DMS53 treated with DMSO at 0.1 percent for 48 hours (cell line): Measurements from ENCODE around the gene NXT1.
A peak's percentile ranks its signal among the peaks of the same experiment; 100 is the strongest.

Experiments used
- DNase-seq: peaks from one replicate; lab custom pipeline; 2025; ENCODE audit not compliant: unreplicated experiment; lab: John Stamatoyannopoulos, UW

Gene NXT1

DNA sequence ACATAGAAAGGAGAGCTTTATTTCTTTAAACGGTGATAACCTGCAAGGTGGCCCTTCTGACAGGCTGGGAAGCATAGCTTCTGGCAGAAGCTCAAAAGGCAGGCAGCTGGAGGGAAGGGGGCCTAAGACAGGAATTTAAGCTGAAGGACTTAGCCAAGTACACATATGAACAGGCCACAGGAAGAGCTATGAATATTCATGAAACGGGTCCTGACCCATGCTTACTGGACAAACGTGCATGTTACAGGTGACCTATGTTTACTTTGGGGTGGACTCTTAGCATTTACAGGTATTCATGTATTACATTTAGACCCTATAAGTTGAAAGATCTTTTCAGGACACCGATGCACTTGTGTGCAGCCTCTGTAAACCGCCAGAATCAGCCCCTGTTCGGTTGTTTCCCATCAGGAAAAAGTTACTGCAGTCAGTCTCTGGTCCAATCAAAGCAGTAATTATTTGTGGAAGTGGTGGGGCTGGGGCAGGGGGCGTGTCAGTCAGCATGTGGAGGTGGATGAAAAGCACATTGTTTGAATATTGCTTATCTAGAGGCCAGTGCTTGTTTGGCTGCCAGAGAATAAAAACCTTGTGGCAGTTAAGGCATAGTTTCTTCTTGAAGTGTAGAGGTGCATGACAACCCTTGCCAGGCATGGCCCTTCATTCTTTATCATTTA, 8.5 kb downstream of the NXT1 start:
- DNase-seq, result no peak

DNA sequence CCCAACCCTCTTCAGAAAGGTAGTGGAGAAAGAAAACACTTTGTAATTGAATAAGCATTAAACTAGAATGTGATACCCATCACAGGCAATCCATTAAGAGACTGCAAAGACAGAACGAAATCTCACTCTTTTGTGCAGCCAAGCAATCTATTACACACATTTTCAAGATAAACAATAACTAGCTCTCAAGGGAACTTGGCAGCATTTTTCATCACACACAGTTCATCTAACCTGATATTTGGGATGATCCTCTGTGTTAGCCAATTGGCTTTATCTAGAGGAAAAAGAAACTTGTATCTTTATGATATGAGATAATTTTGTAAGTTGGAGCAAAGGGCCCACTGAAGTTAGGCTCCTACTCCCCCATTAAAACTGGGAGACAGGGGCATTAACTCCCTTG, 9.9 kb downstream of the NXT1 start:
- DNase-seq, result no peak

DNA sequence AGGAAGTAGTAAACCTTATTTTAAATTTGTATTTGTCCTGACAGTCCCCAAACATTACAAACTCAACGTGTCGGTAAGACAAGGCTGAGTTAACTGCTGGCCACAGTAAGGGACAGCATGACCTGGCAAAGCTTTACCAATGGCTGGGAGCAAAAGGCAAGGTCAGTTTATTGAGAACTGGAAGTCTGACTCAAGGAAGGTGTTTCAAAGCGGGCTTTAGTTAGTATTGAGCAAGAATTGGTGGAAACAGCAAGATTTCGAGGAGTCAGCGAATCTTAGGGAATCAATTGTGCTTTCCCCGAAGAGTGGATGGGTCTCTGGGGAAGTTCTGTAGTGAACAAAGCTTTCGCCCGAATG, 10.5 kb downstream of the NXT1 start:
- peak; percentile 37 for DNase-seq

DNA sequence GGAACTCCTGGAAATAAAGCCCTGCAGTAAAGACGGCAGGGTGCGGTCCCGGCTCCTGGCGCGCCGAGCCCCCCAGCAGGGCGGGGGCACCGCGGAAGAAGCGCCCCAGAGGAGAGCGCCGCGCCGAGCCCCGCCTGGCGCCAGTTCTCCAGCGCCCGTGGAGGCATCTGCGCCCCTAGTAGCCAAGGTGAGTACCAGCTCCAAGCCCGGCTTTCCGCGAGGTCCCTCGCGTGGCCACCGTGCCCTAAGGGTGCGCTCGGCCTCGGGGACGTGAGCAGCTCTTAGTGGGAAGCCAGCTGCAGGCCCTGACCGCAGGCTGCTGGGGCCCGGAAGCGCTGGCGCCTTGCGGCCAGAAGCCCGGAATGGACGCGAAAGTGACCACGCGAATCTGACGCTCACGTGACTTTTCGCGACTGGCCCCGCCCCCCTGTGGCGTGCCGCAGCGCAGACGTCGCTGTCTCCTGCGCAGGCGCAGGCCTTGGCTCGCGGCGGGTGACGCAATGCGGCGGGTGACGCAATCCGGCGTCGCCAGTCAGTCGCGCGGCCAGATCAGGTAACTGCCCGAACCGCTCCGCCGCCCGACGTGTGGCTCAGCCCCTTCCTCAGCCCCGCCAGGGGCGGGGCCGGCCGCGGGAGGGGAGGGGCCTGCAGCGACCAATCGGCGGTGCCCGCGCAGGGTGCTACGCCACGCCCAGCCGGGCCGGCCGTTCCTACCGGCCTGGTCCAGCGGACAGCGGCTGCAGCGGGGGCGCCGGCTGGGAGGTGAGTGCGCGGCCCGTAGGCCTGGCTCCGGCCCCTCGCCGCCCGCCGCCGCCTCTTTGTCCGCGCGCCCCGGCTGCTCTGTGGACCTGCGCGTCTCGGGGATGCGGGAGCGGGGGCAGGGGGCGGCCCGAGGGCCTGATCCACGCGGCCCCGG, 11.1 kb downstream of the NXT1 start, which contains the start of gene GZF1:
Gene GZF1, plus strand, starts transcription at position 707 of the 916 bp plus-strand sequence. CDS start 2,202 bp downstream, outside the sequence.
- peak; percentile 96 for DNase-seq

DNA sequence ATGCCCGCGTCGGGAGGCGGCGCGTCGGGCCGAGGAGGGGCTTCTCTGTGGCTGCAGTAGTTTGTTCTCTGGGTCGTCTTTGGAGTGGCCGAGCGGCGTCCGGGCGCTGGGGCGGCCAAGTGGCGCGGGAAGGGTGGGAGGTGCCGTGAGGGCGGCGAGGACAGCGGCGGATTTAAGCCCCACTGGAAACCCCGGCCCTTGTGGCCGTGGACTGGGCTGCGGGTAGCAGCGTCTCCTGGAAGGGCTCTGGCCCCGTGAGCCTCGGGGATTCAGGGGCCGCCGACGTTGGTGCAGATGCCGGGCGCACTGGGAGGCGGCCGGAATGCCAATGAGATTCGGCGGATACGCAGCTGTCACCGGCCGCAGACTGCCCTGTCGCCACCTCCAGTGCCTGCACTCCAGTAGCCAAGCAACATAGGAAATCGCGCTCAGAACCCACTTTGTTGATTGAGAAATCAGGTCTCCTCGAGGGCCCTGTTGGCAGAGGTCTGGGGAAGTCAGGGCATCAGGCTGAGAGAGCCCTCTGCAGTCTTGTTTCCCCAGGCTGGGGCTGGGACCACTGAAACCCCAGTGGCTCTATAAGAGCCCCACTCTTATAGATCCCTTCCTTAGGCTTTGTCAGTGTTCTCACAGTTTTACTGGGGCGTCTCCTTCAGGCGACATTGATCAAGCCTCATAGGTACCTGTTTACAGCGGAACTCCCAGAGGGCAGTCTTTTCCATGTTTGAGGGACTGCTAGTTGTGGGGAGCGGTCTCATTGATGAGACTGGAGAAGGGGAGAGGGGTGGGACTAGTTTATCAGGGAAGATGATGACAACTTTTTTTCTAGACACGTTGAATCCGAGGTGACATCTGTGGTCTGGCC, 12.0 kb downstream of the NXT1 start:
- peak; percentile 11 for DNase-seq

DNA sequence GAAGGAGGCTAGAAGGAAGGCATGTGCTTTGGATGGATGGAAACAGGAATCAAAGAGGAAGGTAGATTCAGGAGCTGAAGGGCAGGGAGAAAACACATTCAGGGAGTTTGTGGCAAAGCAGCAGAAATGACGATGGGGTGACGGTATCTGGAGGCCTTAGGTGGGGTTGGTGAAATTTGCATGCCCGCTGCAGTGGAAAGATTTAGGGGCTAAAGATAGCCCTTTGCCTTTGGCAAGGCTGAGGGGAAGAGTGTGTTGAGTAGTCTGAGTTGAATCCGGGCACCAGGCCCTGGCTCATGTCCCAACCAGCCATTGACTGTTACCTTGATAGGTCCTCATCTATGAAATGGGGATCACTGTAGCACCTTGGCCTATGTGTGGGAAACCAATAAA, 12.7 kb downstream of the NXT1 start:
- no peak for DNase-seq

DNA sequence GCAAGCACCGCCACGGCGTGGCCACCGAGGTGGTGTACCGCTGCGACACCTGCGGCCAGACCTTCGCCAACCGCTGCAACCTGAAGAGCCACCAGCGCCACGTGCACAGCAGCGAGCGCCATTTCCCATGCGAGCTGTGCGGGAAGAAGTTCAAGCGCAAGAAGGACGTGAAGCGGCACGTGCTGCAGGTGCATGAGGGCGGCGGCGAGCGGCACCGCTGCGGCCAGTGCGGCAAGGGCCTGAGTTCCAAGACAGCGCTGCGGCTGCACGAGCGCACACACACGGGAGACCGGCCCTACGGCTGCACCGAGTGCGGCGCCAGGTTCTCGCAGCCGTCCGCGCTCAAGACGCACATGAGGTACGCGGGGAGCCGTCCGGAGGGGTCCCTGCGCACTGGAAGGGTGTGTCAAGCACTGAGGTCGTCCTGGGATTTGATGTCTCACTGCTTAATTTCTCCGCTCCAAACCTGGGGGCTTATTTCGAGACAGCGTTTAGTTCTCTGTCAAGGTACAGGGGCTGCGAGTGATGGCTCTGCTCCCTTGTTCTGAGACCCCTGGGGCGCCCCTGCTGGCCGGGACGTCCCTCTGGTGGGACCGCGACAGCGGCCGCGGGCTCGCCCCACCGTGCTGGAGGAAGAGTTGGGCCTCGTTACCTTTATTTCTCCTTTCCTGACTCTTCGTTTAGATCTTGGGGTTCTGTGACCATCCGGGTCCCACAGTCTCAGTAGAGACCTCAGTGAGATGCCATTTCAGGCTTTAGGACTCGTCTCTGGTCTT, 15.0 kb downstream of the NXT1 start:
- DNase-seq, result no peak

DNA sequence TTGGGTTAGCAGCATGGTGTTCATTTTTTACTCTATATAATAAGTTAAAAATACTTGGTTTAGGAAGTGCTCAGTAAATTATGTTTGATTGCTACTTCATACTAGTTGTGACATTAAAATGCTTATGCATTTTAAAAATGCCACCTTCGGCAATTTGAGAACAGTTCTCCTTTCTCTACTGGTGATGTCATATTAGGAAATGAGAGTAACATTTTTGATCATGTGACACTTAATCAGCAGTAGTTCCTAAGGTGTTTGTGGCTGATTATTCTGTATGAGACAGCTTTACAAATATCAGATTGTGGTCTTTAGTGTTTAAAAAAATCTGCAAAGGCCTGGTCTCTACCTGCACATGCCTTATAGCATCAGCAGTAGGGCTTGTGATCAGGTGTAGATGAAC, 15.8 kb downstream of the NXT1 start:
- DNase-seq, result no peak

DNA sequence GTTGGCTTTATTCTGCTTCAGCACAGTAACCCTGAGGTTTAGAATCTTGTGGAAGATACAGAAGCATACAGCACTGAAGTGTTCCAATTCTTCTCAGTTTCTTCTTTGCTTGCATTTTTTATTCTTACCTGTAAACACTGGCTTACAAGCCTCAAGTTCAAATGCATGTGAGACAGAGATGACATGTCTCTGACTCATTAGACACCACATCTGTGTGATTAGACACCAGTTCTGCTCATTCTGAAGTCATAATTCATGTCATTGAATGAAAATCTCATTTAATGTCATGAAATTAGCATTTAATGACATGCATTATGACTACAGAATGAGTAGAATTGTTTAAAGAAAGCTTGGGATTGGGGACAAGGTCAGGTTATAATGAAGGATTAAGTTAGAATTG, 17.2 kb downstream of the NXT1 start:
- DNase-seq, result no peak

DNA sequence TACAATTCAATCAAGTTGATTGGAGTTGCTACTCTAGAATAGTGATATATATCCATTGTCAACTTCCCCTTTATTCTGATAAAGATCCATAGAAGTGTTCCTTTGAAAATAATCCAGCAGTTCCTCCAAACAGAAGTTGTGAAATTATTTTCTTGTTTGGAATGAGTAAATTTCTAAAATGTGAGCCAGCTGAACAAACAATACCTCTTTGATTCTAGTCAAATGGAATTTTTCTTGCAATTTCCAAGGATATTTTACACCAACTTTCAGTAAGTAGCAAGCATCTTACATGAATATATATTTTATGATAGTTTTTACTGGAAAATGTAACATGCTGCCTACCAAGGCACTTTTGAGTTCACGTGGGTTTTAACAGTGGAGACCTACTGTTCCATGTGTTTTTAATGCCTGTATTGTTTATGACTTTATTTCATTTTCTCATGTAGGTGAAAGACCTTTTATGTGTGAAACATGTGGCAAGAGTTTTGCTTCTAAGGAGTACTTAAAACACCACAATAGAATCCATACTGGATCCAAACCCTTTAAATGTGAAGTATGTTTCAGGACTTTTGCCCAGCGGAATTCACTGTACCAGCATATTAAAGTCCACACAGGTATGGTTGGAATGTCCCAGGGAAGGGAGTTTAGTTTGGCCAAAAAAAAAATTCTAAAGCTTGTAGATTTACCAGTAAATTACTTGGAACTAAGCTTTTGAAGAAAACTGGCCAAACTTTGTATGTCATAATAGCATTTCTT, 17.9 kb downstream of the NXT1 start:
- DNase-seq, result no peak

DNA sequence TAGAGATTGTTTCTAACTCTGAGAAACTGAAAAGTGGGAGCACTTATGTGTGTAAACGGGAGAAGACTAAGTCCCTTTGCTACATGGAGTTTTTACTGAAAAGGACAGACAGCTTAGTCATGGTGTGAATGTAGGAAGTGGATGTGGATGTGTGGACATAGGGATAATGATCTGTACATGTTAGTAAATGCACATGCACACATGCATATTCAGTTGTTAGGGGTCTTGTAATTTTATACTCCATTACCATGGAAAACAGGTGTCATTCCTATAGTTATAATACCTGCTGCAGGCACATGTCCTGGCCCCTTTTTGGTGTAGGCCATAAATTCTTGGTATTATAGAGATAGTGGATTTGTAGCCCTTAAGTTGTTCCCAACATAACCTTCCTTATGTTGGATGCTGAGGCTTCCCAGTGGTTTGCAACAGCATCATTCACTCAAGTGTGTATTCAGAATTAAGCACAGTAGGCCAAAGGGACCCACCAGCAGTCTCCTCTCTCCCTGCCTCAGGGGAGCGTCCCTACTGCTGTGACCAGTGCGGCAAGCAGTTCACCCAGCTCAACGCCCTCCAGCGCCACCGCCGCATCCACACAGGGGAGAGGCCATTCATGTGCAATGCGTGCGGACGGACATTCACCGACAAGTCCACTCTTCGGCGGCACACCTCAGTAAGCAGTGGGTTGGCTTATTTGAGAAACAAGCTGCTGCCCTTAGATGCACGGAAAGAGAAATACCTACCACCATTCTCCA, 18.7 kb downstream of the NXT1 start:
- DNase-seq, result no peak

DNA sequence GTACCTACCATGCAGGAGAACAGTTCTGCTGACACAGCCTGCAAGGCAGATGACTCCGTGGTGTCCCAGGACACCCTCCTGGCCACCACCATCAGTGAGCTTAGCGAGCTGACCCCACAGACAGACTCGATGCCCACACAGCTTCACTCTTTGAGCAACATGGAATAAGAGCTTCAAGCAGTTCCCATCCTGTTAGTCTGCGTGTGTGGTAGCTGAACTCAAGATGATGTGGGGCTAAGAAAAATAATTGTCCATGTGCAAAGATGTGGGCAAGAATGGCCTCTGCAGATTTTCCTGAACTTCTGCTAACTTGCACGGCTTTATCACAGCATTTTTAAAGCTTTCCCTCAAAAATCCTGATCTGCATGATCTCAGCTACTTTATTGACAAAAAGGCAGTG, 19.7 kb downstream of the NXT1 start:
- no peak for DNase-seq

DNA sequence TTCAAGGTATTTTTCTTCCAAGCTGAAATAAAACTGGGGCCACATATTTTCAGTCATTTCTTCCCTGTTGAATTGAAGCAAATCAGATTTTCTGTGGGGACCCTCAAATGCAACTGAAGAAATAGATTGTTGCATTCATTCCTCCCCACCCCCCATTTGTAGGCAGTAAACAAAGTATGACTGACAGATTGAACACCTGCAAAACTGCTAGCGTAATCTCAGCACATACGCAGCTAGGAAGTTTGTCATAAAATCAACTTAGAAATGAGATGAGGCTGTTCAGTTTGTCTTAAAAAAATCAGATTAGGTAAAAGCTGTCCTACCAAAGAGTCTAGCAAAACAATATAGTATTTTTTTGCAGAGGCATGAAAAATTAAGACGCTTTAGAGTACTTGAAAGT, 20.3 kb downstream of the NXT1 start:
- no peak for DNase-seq

DNA sequence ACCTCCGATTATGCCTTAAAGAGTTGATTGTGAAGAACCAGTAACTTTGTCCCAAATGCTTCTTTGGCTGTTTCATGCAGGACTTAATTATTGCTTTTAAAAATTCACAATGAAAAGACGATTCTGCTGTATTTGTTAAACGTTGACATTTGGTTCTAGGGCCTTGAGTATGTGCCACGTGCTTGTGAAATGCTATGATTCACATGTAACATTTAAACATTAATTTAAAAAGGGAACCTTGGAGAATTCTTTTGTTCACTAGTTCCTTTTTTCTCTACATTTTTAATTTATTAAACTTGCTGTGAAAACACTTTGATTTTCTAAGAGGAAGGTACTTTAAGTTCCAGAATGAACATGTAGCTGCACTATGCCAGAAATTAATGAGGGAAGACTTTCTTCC, 20.9 kb downstream of the NXT1 start:
- DNase-seq, result no peak

DNA sequence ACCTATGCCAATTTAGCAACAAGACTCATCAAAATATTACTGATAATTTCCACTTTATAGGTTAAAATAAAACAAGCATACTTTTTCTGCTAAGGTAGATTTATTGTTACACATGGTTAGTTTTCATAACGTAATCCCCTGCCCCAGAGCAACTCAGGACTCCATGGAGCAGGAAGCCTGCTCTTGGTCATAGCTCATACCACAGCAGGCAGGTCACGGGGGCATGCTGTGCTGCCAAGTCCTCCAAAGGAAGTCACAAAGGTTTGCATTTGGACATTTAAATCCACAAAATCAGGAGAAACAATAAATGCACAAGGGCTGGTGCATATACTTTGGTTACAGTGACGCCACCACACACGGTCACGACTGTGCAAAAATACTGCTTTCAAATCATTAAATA, 23.9 kb downstream of the NXT1 start:
- DNase-seq, result no peak

DNA sequence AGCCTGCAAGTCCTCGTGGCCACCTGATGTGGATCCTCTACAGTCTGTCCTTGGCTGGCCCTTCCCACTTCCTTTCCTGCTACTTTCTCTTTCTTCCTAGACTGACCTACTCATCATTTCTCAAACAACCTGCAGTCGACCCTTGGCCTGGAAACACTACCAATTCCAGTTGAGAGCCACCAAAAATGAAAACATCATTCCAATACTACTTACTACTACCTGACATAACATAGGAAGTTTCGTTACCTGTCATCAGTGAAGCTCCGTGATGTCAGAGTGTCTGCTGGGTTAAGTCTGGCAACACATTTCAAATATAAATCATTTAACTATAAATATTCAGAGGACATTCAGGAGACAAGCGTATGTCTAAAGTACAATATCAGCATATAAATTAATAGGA, 25.2 kb downstream of the NXT1 start:
- no peak for DNase-seq

DNA sequence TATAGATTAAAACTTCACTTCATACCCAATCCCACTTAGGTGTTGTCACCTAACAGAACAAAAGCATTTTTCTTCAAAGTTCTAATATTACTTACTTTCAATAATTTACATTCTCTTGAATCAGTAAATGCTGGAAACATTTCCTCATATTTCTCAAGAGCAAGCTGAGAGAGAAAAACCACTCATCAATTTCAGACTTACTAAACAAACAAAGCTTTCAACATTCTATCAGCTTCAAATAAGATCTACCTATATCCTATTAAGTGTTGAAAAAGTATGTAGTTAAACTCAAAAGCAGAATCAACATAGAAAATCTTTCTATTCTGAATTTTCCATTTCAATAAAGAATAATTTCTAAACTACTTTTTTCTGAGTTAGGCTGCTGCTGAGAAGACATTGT, 29.2 kb downstream of the NXT1 start:
- no peak for DNase-seq

DNA sequence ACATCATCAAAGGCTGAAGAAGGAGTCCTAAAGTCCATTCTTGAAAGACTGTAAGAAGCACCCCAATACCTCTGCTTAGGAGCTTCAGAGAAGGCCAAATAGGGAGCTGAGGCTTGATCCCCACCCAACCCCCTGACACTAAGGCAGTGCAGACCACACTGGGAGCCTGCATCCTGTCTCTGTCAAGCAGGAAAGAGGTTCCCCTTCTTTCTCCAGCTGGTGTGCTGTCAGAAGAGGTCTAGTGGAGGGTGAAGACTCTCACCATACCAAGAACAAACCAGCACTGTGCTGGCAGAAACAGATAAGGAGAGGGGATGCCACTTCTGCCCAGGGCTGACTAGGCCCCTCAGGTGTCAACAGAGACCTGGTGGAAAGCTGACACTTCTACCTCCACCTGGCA, 31.3 kb downstream of the NXT1 start:
- no peak for DNase-seq
